ENCODE data around the gene SCNN1A.

DNA sequence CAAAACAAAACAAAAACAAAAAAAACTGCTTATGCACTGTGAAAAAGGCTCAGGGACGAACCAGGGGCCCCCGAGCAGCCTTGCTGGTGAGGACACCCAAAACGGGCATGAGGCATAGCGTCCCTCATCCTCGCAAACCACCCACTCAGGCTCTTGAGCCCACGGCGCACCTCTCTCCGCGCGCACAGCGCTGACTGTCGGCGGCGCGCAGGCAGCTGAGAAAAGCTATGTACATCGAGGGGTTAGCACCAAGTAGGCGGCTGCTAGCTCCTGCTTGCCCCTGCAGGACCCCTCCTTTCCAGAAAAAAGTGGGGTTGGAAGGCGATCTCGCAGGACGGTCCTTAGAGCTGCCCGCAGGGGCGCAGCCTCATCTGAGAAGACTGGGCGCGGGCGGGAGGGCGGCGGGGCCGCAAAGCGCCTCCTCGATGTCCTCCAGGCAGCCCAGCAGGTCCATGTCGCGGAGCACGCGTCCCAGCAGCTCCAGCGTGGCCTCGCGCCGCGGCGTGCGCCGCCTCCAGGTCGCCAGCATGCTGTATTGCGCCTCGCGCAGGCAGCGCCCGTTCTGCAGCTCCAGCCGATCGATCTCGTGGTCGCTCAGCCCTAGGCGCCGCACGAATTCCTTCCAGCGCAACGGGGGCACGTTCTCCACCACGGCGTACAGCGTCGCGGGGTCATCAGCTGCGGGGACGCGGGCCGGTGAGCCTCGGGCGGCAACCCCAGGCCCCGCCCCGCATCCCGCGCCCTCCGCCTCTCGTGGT lies 46.2 kb downstream of the SCNN1A start:
- TF ChIP-seq EZH2phosphoT487 (IDR thresholded peaks at IDR 0.05; ENCODE audit: low read depth, severe bottlenecking, unreplicated experiment) (no peak), CTCF (IDR thresholded peaks at IDR 0.05; ENCODE audit: poor library complexity) (no peak)
